Measurements from ENCODE around the gene TEX50.
"Not testable (repeated sequence)": the region's sequence is repeated elsewhere in the genome, so short reads cannot be mapped to it uniquely, and the experiment has no call there.

The TEX50 gene

GRCh38 chr1:173635116-173635515 is at the start of gene TEX50:
Gene TEX50, plus strand, starts transcription at chr1:173635338. Its CDS starts 184 bp downstream, at chr1:173635522.
- DNase-seq, result no peak

DNA sequence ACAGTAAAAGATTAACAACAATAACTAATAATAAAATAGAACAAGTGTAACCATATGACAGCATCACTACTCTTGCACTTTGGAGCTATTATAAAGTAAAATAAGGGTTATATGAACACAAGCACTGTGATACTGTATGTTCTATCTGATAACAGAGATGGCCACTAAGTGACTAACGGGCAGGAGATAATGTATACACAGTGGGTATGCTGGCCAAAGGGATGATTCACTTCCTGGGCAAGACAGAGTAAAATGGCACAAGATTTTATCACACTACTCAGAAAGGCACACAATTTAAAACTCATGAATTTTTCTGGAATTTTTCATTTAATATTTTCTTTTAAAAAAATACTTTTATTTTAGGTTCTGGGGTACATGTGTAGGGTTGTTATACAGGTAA is 44.6 kb upstream of the TEX50 start:
- no peak for DNase-seq

DNA sequence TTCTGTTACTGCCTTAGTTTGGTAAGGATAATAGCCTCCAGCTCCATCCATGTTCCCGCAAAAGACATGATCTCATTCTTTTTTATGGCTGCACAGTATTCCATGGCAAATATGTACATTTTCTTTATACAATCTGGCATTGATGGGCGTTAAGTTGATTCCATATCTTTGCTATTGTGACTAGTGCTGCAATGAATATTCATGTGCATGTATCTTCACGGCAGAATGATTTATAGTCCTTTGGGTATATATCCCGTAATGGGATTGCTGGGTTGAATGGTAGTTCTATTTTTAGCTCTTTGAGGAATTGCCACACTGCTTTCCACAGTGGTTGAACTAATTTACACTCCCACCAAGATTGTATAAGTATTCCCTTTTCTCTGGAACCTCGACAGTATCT is 44.0 kb upstream of the TEX50 start:
- not testable (repeated sequence) for DNase-seq

- no peak for DNase-seq
These were observed 38.9 kb upstream of the TEX50 start for GRCh38 chr1:173596097-173596825.

GRCh38 chr1:173601588-173601987 is 33.5 kb upstream of the TEX50 start:
- no peak for DNase-seq

- no peak for DNase-seq
These were observed 32.0 kb upstream of the TEX50 start, which contains the start of gene SLC9C2 for GRCh38 chr1:173603056-173603591. Gene SLC9C2, minus strand, starts transcription at chr1:173603072. Its CDS starts 1,296 bp downstream, at chr1:173601776.

DNA sequence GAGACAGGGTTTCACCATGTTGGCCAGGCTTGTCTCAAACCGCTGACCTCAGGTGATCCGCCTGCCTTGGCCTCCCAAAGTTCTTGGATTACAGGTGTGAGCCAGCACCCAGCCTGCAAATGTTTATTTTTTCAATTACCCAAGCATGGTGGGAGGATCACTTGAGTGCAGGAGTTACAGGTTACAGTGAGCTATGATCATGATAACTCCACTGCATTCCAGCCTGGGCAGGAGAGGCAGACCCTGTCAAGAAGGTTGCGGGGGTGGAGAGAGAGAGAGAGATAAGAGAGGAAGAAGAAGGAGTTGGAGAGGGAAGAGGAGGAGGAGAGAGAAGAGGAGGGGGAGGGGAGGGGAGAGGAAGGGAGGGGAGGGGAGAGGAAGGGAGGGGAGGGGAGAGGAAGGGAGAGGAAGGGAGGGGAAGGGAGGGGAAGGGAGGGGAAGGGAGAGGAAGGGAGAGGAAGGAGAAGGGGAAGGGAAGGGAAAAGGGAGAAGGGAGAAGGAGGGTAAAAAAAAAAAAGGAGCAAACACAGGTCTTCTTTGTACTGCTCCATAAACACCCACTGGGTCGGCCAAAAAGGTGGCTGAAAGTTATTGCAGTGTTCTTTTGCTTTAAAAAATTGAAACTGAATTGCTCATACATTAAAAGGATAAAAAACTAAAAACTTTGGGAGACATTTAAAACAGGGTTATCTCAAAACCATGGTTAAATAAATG is 26.5 kb upstream of the TEX50 start:
- DNase-seq, result no peak

DNA sequence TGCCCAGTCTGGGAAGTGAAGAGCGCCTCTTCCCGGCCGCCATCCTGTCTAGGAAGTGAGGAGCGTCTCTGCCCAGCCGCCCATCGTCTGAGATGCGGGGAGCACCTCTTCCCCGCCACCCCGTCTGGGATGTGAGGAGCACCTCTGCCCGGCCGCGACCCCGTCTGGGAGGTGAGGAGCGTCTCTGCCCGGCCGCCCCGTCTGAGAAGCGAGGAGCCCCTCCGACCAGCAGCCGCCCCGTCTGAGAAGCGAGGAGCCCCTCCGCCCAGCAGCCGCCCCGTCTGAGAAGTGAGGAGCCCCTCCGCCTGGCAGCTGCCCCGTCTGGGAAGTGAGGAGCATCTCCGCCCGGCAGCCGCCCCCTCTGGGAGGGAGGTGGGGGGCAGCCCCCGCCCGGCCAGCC is 22.1 kb upstream of the TEX50 start:
- not testable (repeated sequence) for DNase-seq

- no peak for DNase-seq
These were observed 18.3 kb upstream of the TEX50 start for GRCh38 chr1:173616859-173617258.

- DNase-seq, result no peak
These were observed 7.9 kb upstream of the TEX50 start for GRCh38 chr1:173627269-173627668.

GRCh38 chr1:173628888-173629287 is 6.2 kb upstream of the TEX50 start:
- no peak for DNase-seq

- not testable (repeated sequence) for DNase-seq
These were observed 2.3 kb downstream of the TEX50 start for GRCh38 chr1:173637236-173638042.

GRCh38 chr1:173638043-173639021 is 3.2 kb downstream of the TEX50 start:
- DNase-seq, result no peak

- DNase-seq, result no peak
These were observed 4.0 kb downstream of the TEX50 start for GRCh38 chr1:173639102-173639501.

DNA sequence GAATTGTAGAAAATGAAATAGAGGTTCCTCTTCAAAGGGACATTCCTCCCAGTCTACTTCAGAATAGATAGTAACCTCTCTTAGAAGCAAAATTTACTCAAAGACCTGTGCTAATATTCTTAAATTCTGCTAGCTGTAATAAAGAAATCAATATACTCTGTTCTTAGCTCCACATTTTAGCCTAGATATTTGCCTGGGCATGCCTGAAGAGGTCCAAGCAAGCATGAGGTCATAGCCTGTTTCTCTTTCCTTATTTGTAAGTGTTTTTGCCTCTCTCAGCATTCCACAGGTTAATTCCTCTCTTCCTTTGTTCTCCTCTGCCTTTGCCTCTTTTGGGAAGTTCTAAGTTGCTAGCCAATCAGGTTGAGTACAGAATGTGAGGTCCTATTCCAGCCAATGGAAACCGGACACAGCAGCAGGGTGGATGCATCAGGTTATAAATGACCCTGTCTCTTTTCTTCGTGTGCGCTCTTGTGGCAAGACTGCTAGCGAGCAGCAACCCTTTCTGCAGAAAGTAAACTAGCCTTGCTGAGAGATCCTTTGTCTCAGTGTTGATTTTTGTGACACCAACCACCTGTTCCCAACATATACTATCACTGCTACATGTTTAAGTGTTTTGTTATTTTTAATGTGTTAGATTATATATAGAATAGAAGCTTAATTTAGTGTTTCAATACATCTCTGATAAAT is 7.5 kb downstream of the TEX50 start:
- DNase-seq, result not testable (repeated sequence)

- no peak for DNase-seq
These were observed 11.5 kb downstream of the TEX50 start for GRCh38 chr1:173646656-173647055.

GRCh38 chr1:173648880-173649605 is 13.9 kb downstream of the TEX50 start:
- no peak for DNase-seq

GRCh38 chr1:173660306-173660705 is 25.2 kb downstream of the TEX50 start:
- DNase-seq, result no peak

DNA sequence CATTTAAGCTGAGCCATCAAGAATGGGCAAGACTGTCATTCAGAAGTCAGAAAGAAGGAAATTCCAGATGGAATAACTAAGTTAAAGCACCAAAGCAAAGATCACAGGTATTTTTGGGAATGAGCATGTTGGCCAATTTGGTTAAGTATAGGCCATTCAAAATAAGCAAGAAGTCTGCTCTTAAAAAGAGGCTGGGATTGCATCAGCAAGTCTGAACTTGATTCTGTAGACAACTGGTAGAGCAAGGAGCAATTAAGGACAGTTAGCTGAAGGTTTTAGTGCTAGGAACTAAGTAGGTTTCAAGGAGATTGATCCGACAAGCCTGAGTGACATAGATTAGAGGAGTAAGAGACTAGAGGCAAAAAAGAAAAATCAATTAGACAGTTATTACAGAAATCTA is 26.1 kb downstream of the TEX50 start:
- no peak for DNase-seq

- DNase-seq, result no peak
These were observed 26.6 kb downstream of the TEX50 start for GRCh38 chr1:173661763-173662162.

- DNase-seq, result no peak
These were observed 28.0 kb downstream of the TEX50 start for GRCh38 chr1:173663159-173663558.
